CD8-positive, alpha-beta memory T cell (primary cell): ENCODE data around the gene SDHA. TPM values are rescaled to one million over a fixed set of nuclear protein-coding genes. Genes with fewer than 3 reads are reported as not detected.
"Not testable (repeated sequence)": the region's sequence is repeated elsewhere in the genome, so short reads cannot be mapped to it uniquely, and the experiment has no call there.

Source experiments
- CTCF ChIA-PET: fragments of 350-600 bp; sonication (Branson Sonifier 250); formaldehyde crosslinking; loops from one replicate; lab custom pipeline; 2021; ENCODE audit warnings: antibody characterized with exemption; lab: Charles Lee
- POLR2A ChIA-PET: fragments of 350-600 bp; sonication (Branson Sonifier 250); formaldehyde crosslinking; loops from one replicate; lab custom pipeline; 2021; ENCODE audit warnings: antibody characterized with exemption; lab: Charles Lee
- DNase-seq, 5 donors: peaks; one replicate each; pipeline versions ENCODE4 v3.0.0 to v3.0.0-alpha.2; 2020 to 2022; ENCODE audit warnings: mixed read lengths in 1 of 5
- H3K27ac ChIP-seq: one replicate; pipeline ENCODE4 v1.7.0; 2013; ENCODE audit warnings: low read depth, mild to moderate bottlenecking, low read length, moderate library complexity
- H3K27me3 ChIP-seq: 2 replicates; pipeline ENCODE4 v1.7.0; 2013; ENCODE audit warnings: low read length, mild to moderate bottlenecking; ENCODE audit not compliant: insufficient read depth, poor library complexity, severe bottlenecking
- H3K36me3 ChIP-seq: 2 replicates; pipeline ENCODE4 v1.7.0; 2013; ENCODE audit warnings: mild to moderate bottlenecking, low read length, moderate library complexity; ENCODE audit not compliant: insufficient read depth
- H3K4me1 ChIP-seq: 2 replicates; pipeline ENCODE4 v1.7.0; 2013; ENCODE audit warnings: mild to moderate bottlenecking, low read length, moderate library complexity; ENCODE audit not compliant: insufficient read depth
- H3K4me3 ChIP-seq: 2 replicates; pipeline ENCODE4 v1.7.0; 2013; ENCODE audit warnings: mild to moderate bottlenecking, low read length
- H3K9me3 ChIP-seq: 2 replicates; pipeline ENCODE4 v1.7.0; 2013; ENCODE audit warnings: mild to moderate bottlenecking, low read length
- H3K27ac Mint-ChIP-seq, 8 donors: one replicate each; pipeline ENCODE4 v1.8.0; 2020 to 2021; ENCODE audit warnings: mixed read lengths in 8 of 8, mild to moderate bottlenecking in 6 of 8, inconsistent platforms in 3 of 8, moderate library complexity in 3 of 8
- H3K27me3 Mint-ChIP-seq, 2 donors: one replicate each; pipeline ENCODE4 v1.8.0; 2020 to 2021; ENCODE audit warnings: mixed read lengths in 2 of 2, mild to moderate bottlenecking in 1 of 2, moderate library complexity in 1 of 2
- H3K36me3 Mint-ChIP-seq, 3 donors: one replicate each; pipeline ENCODE4 v1.8.0; 2020 to 2021; ENCODE audit warnings: mixed read lengths in 3 of 3, inconsistent platforms in 1 of 3, mild to moderate bottlenecking in 1 of 3
- H3K4me1 Mint-ChIP-seq, 3 donors: one replicate each; pipeline ENCODE4 v1.8.0; 2020 to 2021; ENCODE audit warnings: mixed read lengths in 3 of 3, inconsistent platforms in 1 of 3, mild to moderate bottlenecking in 1 of 3
- H3K4me3 Mint-ChIP-seq, 7 donors: one replicate each; pipeline ENCODE4 v1.8.0; 2020 to 2021; ENCODE audit warnings: mixed read lengths in 7 of 7, mild to moderate bottlenecking in 6 of 7, moderate library complexity in 4 of 7, inconsistent platforms in 2 of 7
- H3K9me3 Mint-ChIP-seq, 5 donors: one replicate each; pipeline ENCODE4 v1.8.0; 2020 to 2022; ENCODE audit warnings: mixed read lengths in 5 of 5, mild to moderate bottlenecking in 3 of 5, moderate library complexity in 2 of 5, inconsistent platforms in 1 of 5
- polyA plus RNA-seq: library from polyadenylated mRNA; unstranded; fragments of 300-500 nt; fragmentation: Illumina TruSeq; gene quantifications from one replicate; pipeline ENCODE4 v1.2.3, GENCODE V29; 2021
- total RNA-seq, 2 experiments: library from RNA; stranded (reverse); gene quantifications; one replicate each; pipeline ENCODE4 v1.2.3, GENCODE V29; 2021

The SDHA gene
- total and polyA plus RNA-seq, 3 experiments from 2014 or later, result 168 to 237 (median 171) TPM

DNA sequence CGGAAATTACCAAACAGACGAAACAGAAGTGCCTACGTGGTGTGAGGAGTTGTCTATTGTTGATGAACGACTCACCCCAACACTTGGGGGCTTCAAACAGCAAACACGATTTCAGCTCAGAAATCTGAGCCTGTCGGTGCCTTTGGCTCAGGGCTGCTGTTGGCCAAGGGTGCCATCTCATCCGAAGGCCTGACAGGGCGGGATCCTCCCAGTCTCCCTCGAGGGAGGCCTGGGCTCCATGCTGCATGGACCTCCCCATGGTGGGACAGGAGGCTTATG is 25.5 kb upstream of the SDHA start:
- H3K4me1 Mint-ChIP-seq, result peaks cover 6 to 11% (median 8%) of the 10 kb centered on the region in 3 donors
- H3K27me3 Mint-ChIP-seq, result peaks cover 3 to 12% of the 10 kb centered on the region in 2 donors
- ChIA-PET POLR2A (no interaction called here), CTCF (no interaction called here)
- peak overlapping the region in 1 of 7 donors; percentile 4 for H3K4me3 Mint-ChIP-seq
- H3K9me3 Mint-ChIP-seq, result no peaks in the 10 kb centered on the region
- peaks cover 5% of the 10 kb centered on the region for H3K27me3 ChIP-seq
- no peaks in the 10 kb centered on the region for H3K9me3 ChIP-seq
- no peak overlapping the region for H3K4me3 ChIP-seq
- no peak overlapping the region for H3K27ac ChIP-seq
- H3K36me3 Mint-ChIP-seq, result no peaks in the 10 kb centered on the region
- no peaks in the 10 kb centered on the region for H3K36me3 ChIP-seq
- H3K4me1 ChIP-seq, result peaks cover 5% of the 10 kb centered on the region
- no peak overlapping the region for H3K27ac Mint-ChIP-seq
- no peak for DNase-seq

DNA sequence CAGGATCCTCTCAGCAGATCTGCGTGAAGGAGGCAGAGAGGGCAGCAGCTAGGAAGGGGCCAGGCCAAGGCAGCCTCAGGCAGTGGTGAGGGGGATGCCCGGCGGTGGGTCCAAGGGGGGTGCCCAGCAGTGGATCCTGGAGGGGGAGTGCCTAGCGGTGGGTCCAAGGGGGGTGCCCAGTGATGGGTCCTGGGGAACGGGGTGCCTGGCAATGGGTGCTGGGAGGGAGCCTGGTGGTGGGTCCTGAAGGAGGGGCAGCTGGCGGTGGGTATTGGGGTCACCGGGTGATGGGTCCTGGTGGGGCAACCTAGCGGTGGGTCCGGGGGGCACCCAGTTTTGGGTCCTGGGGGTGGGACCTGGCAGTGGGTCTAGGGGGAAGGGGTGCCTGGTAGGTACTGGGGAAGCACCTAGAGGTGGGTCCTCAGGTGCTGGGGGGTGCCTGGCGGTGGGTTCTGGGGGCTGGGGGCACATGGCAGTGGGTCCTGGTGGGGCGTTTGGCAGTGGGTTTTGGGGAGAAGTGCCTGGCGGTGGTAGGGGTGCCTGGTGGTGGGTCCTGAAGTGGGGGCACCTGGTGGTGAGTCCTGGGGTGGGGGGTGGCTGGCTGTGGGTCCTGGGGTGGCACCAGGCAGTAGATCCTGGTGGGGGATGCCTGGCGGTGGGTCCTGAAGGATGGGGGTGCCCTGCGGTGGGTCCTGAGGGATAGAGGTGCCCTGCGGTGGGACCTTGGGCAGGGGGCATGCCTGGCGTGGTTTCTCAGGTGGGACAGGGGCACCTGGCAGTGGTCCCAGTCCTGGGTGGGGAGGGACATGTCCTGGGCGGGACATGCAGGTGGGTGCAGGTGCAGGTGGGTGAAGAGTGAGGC is 24.9 kb upstream of the SDHA start:
- DNase-seq, result no peak
- peak overlapping the region in 1 of 8 donors; percentile 65 for H3K27ac Mint-ChIP-seq
- H3K27me3 Mint-ChIP-seq, result peaks cover 3 to 12% of the 10 kb centered on the region in 2 donors
- H3K9me3 Mint-ChIP-seq, result no peaks in the 10 kb centered on the region
- POLR2A ChIA-PET, result no interaction called here
- Histone ChIP-seq H3K27ac (no peak overlapping the region), H3K4me3 (no peak overlapping the region), H3K4me1 (peaks cover 3% of the 10 kb centered on the region), H3K9me3 (no peaks in the 10 kb centered on the region), H3K36me3 (no peaks in the 10 kb centered on the region), H3K27me3 (peaks cover under 1% of the 10 kb centered on the region)
- H3K4me1 Mint-ChIP-seq, result peaks cover 6 to 9% (median 8%) of the 10 kb centered on the region in 3 donors
- no peaks in the 10 kb centered on the region for H3K36me3 Mint-ChIP-seq
- H3K4me3 Mint-ChIP-seq, result no peak overlapping the region
- CTCF ChIA-PET, result no interaction called here

DNA sequence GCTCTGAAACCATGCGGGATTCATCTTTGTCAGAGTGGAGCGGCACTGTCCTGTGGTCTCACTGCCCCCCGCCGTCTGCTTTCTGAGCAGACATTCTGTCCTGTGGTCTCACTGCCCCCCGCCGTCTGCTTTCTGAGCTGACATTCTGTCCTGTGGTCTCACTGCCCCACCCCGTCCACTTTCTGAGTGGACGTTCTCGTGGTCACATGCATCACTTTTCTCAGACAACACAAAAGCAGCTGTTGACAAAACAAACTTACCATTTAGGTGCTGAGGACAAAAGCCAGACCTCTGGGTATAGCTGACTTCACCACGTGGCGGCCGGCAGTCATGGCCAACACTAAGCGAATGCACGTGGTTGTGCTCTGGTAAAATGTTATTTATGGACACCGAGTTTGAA is 24.0 kb upstream of the SDHA start:
- H3K4me3 ChIP-seq, result no peak overlapping the region
- ChIA-PET CTCF (no interaction called here), POLR2A (no interaction called here)
- no peak for DNase-seq
- Mint-ChIP-seq H3K4me3 (no peak overlapping the region), H3K4me1 (peaks cover 0 to 2% (median under 1%) of the 10 kb centered on the region in 3 donors), H3K27me3 (peaks cover 0 to 6% of the 10 kb centered on the region in 2 donors), H3K27ac (no peak overlapping the region), H3K9me3 (no peaks in the 10 kb centered on the region), H3K36me3 (no peaks in the 10 kb centered on the region)
- H3K4me1 ChIP-seq, result no peaks in the 10 kb centered on the region
- no peak overlapping the region for H3K27ac ChIP-seq
- H3K9me3 ChIP-seq, result no peaks in the 10 kb centered on the region
- no peaks in the 10 kb centered on the region for H3K27me3 ChIP-seq
- no peaks in the 10 kb centered on the region for H3K36me3 ChIP-seq

DNA sequence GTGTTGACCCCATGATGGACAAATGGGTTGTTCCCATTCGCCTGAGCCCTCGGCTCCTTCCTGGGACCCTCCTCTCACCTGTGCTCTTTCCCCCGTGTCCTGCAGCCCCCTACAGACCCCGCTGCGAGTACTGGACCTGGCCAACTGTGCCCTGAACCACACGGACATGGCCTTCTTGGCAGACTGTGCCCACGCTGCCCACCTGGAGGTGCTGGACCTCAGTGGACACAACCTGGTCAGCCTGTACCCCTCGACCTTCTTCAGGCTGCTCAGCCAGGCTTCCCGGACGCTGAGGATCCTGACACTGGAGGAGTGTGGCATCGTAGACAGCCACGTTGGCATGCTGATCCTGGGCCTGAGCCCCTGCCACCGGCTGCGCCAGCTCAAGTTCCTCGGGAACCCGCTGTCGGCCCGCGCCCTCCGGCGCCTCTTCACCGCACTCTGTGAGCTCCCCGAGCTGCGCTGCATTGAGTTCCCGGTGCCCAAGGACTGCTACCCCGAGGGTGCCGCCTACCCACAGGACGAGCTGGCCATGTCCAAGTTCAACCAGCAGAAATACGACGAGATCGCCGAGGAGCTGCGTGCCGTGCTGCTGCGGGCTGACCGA is 23.4 kb upstream of the SDHA start:
- CTCF ChIA-PET, result no interaction called here
- no peaks in the 10 kb centered on the region for H3K9me3 Mint-ChIP-seq
- H3K4me1 ChIP-seq, result no peaks in the 10 kb centered on the region
- no peak overlapping the region for H3K4me3 ChIP-seq
- DNase-seq, result no peak
- H3K36me3 Mint-ChIP-seq, result no peaks in the 10 kb centered on the region
- H3K4me1 Mint-ChIP-seq, result peaks cover 0 to 2% (median 0%) of the 10 kb centered on the region in 3 donors
- no peak overlapping the region for H3K27ac Mint-ChIP-seq
- no peak overlapping the region for H3K27ac ChIP-seq
- peaks cover 0 to 6% of the 10 kb centered on the region in 2 donors for H3K27me3 Mint-ChIP-seq
- no peak overlapping the region for H3K4me3 Mint-ChIP-seq
- POLR2A ChIA-PET, result no interaction called here
- no peaks in the 10 kb centered on the region for H3K27me3 ChIP-seq
- H3K36me3 ChIP-seq, result no peaks in the 10 kb centered on the region
- H3K9me3 ChIP-seq, result no peaks in the 10 kb centered on the region

DNA sequence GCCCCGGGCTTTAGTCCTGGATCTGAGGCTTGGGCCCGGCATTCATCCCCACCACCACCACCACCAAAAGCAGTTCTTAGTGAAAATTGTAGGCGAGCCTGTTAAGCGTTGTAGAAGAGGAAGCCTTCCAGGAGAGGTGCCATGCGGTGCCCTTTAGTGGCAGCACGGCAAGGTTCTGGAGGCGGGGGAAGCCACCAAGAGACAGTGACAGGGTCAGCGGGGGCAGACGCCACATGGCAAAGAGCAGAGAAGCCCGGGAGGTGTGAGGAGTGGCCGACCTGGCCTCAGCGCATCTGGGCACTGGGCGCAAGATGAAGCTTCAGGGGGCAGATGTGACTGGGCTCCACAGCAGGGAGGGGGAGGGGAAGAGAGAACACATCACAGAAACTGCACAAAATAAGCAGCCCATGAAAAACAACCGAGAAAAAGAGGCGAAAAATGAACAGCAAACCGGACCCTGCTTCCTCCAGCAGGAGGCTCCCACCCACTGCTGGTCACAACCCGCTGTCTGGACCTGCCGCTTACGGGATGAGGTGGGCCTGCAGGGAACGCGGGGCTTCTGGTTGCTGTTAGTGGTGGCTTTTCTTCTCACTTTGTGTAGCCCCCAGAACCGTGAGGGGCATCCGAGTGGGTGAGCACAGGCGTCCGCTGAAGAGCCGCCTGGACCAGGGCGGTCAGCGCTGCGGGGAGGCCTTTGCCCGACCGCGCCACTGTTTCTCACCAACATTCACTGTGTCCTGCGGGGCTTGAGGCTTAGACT is 22.5 kb upstream of the SDHA start:
- no peak overlapping the region for H3K27ac Mint-ChIP-seq
- H3K27me3 Mint-ChIP-seq, result peaks cover 0 to 6% of the 10 kb centered on the region in 2 donors
- no peaks in the 10 kb centered on the region for H3K9me3 Mint-ChIP-seq
- Histone ChIP-seq H3K36me3 (no peaks in the 10 kb centered on the region), H3K4me1 (no peaks in the 10 kb centered on the region), H3K9me3 (no peaks in the 10 kb centered on the region), H3K27ac (no peak overlapping the region), H3K4me3 (no peak overlapping the region), H3K27me3 (no peaks in the 10 kb centered on the region)
- ChIA-PET CTCF (no interaction called here), POLR2A (no interaction called here)
- no peak for DNase-seq
- H3K4me1 Mint-ChIP-seq, result peaks cover 0 to 2% (median 0%) of the 10 kb centered on the region in 3 donors
- peaks cover 0 to 4% (median 0%) of the 10 kb centered on the region in 3 donors for H3K36me3 Mint-ChIP-seq
- H3K4me3 Mint-ChIP-seq, result no peak overlapping the region

DNA sequence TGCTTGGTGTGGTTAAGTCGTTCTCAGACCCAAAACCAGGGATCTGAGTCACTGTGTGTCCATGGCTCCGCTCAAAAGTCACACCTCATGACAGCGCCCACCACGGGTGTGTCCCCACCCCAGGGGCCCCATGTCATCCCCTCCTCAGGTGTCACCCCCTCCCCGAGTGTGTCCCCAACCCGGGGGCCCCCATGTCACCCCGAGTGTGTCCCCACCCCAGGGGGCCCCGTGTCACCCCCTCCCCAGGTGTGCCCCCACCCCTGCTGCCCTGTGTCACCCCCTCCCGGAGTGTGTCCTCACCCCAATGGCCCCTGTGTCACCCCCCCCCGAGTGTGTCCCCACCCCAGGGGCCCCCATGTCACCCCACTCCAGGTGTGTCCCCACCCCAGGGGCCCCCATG is 21.8 kb upstream of the SDHA start:
- Mint-ChIP-seq H3K4me3 (no peak overlapping the region), H3K9me3 (no peaks in the 10 kb centered on the region), H3K27ac (no peak overlapping the region), H3K27me3 (peaks cover 0 to 6% of the 10 kb centered on the region in 2 donors), H3K36me3 (peaks cover 0 to 8% (median 2%) of the 10 kb centered on the region in 3 donors), H3K4me1 (peaks cover 0 to 2% (median 0%) of the 10 kb centered on the region in 3 donors)
- Histone ChIP-seq H3K9me3 (no peaks in the 10 kb centered on the region), H3K27ac (no peak overlapping the region), H3K27me3 (no peaks in the 10 kb centered on the region), H3K4me1 (no peaks in the 10 kb centered on the region), H3K36me3 (no peaks in the 10 kb centered on the region), H3K4me3 (no peak overlapping the region)
- CTCF ChIA-PET, result no interaction called here
- POLR2A ChIA-PET, result no interaction called here
- DNase-seq, result no peak

DNA sequence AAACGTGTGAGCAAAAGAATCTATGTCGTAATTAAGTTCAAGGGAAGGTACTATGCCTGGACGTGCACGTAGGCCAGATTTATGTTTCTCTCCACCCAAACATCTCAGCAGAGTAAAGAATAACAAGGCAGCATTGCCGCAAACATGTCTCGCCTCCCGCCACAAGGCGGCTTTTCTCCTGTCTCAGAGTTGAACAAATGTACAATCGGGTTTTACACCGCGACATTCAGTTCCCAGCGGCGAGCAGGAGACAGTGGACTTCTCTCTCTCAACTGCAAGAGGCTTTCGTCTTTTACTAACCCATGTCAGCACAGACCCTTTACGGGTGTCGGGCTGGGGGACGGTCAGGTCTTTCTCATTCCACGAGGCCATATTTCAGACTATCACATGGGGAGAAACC is 21.1 kb upstream of the SDHA start:
- H3K4me1 ChIP-seq, CTCF ChIA-PET, H3K4me3 Mint-ChIP-seq, H3K27me3 ChIP-seq, H3K36me3 ChIP-seq, H3K4me3 ChIP-seq, H3K27ac Mint-ChIP-seq, H3K9me3 Mint-ChIP-seq, H3K4me1 Mint-ChIP-seq, H3K27ac ChIP-seq, H3K9me3 ChIP-seq, H3K27me3 Mint-ChIP-seq, DNase-seq, POLR2A ChIA-PET: not testable (repeated sequence)
- peaks cover 0 to 12% (median 2%) of the 10 kb centered on the region in 3 donors for H3K36me3 Mint-ChIP-seq

DNA sequence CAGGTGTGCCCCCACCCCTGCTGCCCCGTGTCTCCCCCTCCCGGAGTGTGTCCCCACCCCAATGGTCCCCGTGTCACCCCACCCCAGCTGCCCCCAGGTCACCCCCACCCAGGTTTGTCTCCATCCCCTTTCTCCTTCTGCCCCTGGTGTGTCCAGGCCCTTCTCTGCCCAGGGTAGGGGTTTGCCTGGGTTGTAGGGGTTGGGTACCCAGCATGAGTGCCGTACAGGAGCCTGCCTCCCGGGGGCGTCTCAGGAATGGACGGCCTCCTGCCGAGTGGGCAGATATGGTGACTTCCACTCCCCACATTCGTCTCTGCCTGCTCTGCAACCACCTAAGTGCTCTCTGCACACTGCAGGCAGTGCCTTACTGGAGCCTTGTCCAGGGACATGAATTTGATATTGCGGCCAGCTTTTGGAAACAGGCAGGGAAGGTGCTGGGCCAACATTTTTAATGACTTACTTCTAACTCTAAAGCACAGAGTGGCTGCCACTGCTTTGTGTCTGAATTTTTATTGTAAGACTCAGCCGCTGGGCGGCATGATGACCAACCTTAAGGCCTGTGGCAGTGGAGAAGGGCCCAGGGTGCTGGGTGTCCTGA is 20.1 kb upstream of the SDHA start:
- Mint-ChIP-seq H3K4me1 (peaks cover 0 to 2% (median 0%) of the 10 kb centered on the region in 3 donors), H3K27me3 (no peaks in the 10 kb centered on the region), H3K36me3 (peaks cover 0 to 16% (median 2%) of the 10 kb centered on the region in 3 donors), H3K4me3 (no peak overlapping the region), H3K9me3 (no peaks in the 10 kb centered on the region), H3K27ac (no peak overlapping the region)
- Histone ChIP-seq H3K9me3 (no peaks in the 10 kb centered on the region), H3K4me3 (no peak overlapping the region), H3K27ac (no peak overlapping the region), H3K4me1 (no peaks in the 10 kb centered on the region), H3K27me3 (no peaks in the 10 kb centered on the region), H3K36me3 (no peaks in the 10 kb centered on the region)
- ChIA-PET POLR2A (no interaction called here), CTCF (no interaction called here)
- DNase-seq, result no peak
